ENCODE results near the gene SLC27A4.
"Not testable (repeated sequence)": the region's sequence is repeated elsewhere in the genome, so short reads cannot be mapped to it uniquely, and the experiment has no call there.

The SLC27A4 gene

GRCh38 chr9:128324401-128324800 lies 15.9 kb upstream of the SLC27A4 start:
- no peak for DNase-seq (ENCODE audit: low spot score)

- DNase-seq (ENCODE audit: low spot score) = no peak
These were observed 14.7 kb upstream of the SLC27A4 start for GRCh38 chr9:128325629-128326028.

GRCh38 chr9:128333451-128333869 lies 6.9 kb upstream of the SLC27A4 start:
- no peak for DNase-seq (ENCODE audit: low spot score)

GRCh38 chr9:128335161-128335560 lies 5.2 kb upstream of the SLC27A4 start:
- no peak for DNase-seq (ENCODE audit: low spot score)

DNA sequence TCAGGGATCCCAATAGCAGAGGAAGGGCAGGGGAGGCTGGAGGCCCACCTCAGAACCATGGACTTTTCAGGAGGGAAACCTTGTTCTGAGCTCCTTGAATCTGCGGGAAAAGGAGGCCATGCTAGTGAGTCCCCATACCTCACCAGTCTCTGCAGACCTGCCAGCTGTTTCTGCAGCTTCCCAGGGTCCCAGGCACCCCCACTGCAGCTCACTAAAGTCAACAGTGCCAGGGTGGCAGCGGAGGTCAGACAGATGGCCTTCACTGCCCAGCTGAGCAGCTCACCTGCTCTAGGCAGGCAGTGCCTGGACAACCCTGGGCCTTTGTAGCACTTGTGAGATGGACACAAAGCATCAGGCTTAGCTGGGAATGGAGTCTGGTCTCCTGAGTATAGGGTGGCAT lies 4.4 kb upstream of the SLC27A4 start:
- no peak for DNase-seq (ENCODE audit: low spot score)

DNA sequence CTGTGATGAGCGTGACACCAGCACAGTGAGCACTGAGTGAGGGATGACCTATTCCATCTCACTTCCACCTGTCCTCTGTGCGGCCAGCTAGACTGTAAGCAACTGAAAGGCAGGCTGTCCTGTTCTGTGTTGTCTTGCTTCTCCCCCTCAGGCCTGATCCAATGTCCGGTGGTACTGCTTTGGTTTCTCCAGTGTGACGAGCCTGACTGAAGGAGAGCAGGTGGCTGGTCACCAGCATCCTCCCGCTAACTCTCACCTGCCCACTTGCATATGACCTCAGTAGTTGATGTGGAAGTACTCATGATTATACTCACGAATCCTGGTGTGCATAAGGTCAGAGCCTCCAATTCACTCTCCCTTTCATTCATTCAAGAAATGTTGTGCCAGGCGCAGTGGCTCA lies 2.4 kb upstream of the SLC27A4 start:
- DNase-seq (ENCODE audit: low spot score) = no peak

DNA sequence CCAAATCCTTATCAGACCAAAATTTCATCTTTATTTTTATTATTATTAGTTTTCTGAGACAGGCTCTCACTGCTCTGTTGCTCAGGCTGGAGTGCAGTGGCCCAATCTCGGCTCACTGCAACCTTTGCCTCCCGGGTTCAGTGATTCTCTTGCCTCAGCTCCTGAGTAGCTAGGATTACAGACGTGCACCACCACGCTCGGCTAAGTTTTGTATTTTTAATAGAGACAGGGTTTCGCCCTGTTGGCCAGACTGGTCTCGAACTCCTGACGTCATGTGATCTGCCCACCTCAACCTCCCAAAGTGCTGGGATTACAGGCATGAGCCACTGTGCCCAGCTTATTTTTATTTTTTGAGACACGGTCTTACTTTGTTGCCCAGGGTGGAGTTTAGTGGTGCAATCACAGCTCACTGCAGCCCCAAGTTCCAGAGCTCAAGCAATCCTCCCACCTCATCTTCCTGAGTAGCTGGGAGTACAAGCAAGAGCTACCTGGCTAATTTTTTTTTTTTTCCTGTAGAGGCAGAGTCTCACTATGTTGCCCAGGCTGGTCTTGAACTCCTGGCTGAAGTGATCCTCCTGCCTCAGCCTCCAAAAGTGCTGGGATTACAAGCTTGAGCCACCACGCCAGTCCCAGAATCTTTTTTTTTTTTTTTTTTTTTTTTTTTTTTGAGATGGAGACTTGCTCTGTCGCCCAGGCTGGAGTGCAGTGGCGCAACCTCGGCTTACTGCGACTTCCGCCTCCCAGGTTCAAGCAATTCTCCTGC lies 1.3 kb upstream of the SLC27A4 start:
- DNase-seq (ENCODE audit: low spot score) = not testable (repeated sequence)

DNA sequence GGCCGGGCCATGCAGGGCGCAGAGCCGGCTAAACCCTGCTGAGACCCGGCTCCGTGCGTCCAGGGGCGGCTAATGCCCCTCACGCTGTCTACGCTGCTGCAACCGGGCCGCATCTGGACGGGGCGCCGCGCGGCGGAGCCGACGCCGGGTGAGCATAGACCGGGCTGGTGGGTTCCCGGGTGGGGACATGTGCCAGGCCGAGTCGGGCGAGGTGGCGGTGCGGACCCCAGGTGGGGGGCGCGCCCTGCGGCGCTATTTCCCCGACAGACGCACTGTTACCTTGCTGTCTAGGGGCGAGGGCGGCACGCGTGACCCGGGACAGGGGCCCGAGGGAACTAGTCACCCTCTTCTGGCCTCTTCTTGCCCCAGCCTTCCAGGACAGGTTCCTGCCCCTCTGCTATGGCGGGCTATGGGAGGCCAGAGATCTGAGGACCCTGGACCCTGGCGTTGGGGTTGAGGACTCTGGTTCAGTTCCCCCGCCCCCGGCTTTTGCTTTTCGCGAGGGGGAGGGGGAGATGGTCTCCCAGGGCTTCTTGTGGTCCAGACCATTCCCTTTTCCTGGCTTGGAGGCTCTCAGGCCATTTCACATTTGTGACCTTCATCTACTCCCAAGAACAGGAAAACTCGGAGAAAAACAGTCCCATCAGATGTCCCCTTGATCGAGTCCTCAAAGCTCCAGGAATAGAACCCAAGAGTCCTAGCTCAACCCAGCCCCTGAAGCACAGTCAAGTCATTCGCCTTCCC lies 536 bp downstream of the SLC27A4 start:
- DNase-seq (ENCODE audit: low spot score) = no peak

GRCh38 chr9:128341435-128341849 lies 1.1 kb downstream of the SLC27A4 start:
- DNase-seq (ENCODE audit: low spot score) = peak; percentile 55

- DNase-seq (ENCODE audit: low spot score) = no peak
These were observed 2.8 kb downstream of the SLC27A4 start for GRCh38 chr9:128342971-128343680.

GRCh38 chr9:128343855-128344254 lies 3.5 kb downstream of the SLC27A4 start:
- DNase-seq (ENCODE audit: low spot score) = no peak

DNA sequence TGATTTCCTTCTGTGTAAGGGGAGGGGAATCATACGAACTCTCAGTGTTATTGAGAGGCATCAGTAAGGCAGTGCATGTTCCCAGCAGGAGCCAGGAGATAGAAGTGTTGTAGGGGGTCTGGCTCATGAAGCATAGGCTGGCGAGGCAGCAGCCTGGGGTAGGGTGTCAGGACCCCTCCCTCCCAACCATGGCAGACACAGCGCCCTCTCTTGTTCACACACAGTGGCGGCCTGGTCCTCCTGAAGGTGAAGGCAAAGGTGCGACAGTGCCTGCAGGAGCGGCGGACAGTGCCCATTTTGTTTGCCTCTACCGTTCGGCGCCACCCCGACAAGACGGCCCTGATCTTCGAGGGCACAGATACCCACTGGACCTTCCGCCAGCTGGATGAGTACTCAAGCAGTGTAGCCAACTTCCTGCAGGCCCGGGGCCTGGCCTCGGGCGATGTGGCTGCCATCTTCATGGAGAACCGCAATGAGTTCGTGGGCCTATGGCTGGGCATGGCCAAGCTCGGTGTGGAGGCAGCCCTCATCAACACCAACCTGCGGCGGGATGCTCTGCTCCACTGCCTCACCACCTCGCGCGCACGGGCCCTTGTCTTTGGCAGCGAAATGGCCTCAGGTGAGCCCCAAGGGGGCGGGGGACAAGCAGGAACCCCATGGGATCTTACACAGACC lies 4.7 kb downstream of the SLC27A4 start:
- DNase-seq (ENCODE audit: low spot score) = no peak

- DNase-seq (ENCODE audit: low spot score) = no peak
These were observed 8.8 kb downstream of the SLC27A4 start for GRCh38 chr9:128349125-128349524.

DNA sequence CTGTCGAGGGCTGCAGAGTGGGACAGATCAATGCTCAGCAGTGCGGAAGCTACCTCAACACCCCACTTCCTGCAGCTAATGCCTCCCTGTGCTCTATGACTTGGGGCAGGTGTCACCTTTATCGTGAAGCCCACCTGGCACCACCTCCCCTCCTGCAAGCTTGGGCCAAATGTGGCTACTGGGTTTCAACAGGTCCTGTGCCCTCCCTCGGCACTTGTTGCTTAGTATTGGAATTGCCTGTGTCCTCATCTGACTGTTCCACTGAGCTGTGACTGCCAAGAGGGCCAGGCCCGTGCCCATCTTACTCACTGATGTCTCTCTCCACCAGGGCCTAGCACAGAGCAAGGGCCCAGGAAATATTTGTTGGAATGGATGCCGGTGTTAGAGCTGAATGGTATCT lies 9.4 kb downstream of the SLC27A4 start:
- DNase-seq (ENCODE audit: low spot score) = no peak

DNA sequence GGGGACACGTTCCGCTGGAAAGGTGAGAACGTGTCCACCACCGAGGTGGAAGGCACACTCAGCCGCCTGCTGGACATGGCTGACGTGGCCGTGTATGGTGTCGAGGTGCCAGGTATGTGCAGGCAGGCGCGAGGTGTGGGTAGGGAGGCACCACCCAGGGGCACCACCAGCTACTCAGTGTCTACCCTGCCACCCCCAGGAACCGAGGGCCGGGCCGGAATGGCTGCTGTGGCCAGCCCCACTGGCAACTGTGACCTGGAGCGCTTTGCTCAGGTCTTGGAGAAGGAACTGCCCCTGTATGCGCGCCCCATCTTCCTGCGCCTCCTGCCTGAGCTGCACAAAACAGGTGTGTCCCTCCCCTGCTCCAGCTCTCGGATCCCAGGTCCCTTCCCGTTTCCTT lies 15.1 kb downstream of the SLC27A4 start:
- no peak for DNase-seq (ENCODE audit: low spot score)

DNA sequence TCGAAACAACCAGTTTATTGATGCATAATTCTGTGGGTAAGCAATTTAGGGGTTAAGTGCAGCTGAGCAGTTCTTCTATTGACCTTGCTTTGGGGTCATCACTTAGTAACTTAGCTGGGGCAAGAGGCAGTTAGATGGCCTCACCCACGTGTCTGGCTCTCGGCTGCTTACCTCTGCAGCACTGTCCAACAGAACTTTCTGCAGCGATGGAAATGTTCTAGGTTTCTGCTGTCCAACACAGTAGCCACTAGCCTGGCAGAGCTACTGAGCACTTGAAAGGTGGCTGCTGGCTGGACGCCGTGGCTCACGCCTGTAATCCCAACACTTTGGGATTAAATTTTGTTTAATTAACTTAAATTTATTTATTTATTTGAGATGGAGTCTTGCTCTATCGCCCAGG lies 17.8 kb downstream of the SLC27A4 start:
- DNase-seq (ENCODE audit: low spot score) = no peak

GRCh38 chr9:128358861-128359260 lies 18.5 kb downstream of the SLC27A4 start:
- no peak for DNase-seq (ENCODE audit: low spot score)

DNA sequence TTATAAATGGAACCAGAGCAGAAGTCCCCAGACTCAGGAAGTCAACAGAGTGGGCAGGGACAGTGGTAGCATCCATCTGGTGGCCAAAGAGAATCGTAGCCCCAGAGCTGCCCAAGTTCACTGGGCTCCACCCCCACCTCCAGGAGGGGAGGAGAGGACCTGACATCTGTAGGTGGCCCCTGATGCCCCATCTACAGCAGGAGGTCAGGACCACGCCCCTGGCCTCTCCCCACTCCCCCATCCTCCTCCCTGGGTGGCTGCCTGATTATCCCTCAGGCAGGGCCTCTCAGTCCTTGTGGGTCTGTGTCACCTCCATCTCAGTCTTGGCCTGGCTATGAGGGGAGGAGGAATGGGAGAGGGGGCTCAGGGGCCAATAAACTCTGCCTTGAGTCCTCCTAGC lies 20.5 kb downstream of the SLC27A4 start:
- no peak for DNase-seq (ENCODE audit: low spot score)

DNA sequence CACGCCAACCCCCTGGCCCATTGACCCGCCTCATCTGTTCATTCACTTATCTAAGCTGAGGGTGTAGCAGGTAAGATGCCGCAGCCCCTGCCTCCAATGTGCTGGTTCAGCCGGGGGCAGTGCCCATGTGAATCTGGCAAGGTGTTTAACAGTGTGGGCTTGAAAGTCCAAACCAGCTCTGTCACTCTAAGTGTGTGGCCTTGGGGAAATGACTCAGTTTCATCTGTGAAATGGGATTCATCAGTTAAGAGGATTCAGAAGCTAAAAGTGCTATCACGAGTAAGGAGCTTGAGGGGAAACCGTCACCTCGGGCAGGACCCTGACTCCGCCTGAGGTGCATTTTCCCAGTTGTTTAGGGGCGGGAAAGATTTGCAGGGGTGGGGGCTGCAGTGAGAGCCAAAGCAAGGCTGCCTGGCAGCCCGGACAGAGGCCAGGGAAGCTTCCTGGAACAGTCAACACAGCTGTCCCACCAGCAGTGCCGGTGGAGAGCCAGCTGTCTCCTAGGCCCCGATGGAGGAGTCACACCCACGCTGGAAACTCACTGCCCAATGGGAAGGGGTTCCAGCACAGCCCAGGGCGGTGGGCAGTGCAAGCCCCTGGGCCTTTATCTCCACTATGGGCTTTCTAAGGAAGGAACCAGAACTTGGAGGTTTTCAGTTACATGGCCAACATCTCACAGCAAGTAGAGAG lies 21.1 kb downstream of the SLC27A4 start:
- no peak for DNase-seq (ENCODE audit: low spot score)

DNA sequence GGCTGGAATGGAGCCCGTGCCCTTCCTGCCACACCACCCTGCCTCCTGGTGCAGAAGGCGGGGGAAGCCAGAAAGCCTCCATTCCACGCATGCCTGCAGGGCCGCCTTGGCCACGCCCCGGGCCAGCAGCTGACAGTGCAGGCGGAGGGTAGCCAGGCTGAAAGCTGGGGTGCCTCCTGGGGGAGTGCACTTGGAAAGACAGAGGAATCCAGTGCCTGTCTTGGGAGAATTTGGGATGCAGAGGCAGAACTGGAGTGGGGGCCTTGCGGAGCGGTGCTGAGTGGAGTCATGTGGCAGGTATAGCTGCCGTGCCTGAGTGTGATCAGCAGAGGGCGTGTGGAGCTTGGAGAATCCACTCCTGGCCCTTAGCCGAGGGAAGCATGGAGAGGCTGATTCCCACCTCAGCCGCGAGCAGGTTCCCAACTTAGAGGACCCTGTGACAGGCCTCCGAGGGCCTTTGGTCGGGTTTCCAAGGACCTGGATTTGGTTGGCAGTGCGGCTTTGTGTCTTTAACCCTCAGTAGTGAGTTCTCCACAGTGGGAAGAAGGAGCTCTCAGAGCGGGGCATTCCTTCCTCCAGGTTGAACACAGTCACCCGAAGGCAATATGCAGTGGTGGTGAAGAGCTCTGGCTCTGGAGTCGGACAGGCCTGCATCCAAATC lies 21.8 kb downstream of the SLC27A4 start:
- DNase-seq (ENCODE audit: low spot score) = peak; percentile 94

GRCh38 chr9:128362774-128363173 lies 22.4 kb downstream of the SLC27A4 start:
- DNase-seq (ENCODE audit: low spot score) = no peak

All from Ammon's horn (tissue), 1 donor.